H1 (cell line): ENCODE results near the gene ACTL6A. TPM values are rescaled to one million over a fixed set of nuclear protein-coding genes. Genes with fewer than 3 reads are reported as not detected.

Experiments used
- CTCF ChIA-PET: fragments of 300-600 bp; sonication (Branson Sonifier 250); formaldehyde crosslinking; loops from one replicate; lab custom pipeline; 2021; ENCODE audit not compliant: partially characterized antibody; lab: Charles Lee
- POLR2A ChIA-PET: fragments of 300-600 bp; sonication (Branson Sonifier 250); formaldehyde crosslinking; loops from one replicate; lab custom pipeline; 2021; ENCODE audit warnings: inconsistent platforms; ENCODE audit not compliant: partially characterized antibody; lab: Charles Lee
- DNase-seq, 2 experiments: peaks; one replicate each; pipeline versions ENCODE4 v3.0.0 to v3.0.0-alpha.2; 2010 to 2022; ENCODE audit warnings: low spot score in 2 of 2, low read depth in 1 of 2, mixed read lengths in 1 of 2
- FAIRE-seq: peaks from 2 replicates; lab custom pipeline; 2011; peaks lifted over from hg19 to GRCh38; lab: Jason Lieb, UNC
- H2AFZ ChIP-seq: 2 replicates; pipeline ENCODE4 v1.8.1; 2012; ENCODE audit warnings: low read length, inconsistent platforms
- H2AK5ac ChIP-seq: 2 replicates; pipeline ENCODE4 v1.6.1; 2013; ENCODE audit warnings: low read depth, low read length
- H2BK120ac ChIP-seq: replicated peaks from 2 replicates; pipeline ENCODE3; 2013; ENCODE audit warnings: low read depth, low read length, inconsistent platforms
- H2BK12ac ChIP-seq: 2 replicates; pipeline ENCODE4 v1.6.1; 2013; ENCODE audit warnings: low read depth, low read length
- H2BK15ac ChIP-seq: 2 replicates; pipeline ENCODE4 v1.6.1; 2013; ENCODE audit warnings: low read length
- H2BK20ac ChIP-seq: 2 replicates; pipeline ENCODE4 v1.6.1; 2013; ENCODE audit warnings: low read length
- H2BK5ac ChIP-seq: 2 replicates; pipeline ENCODE4 v1.6.1; 2013; ENCODE audit warnings: low read depth, low read length
- H3K14ac ChIP-seq: 2 replicates; pipeline ENCODE4 v1.6.1; 2013; ENCODE audit warnings: inconsistent platforms; ENCODE audit not compliant: insufficient read length
- H3K18ac ChIP-seq: 2 replicates; pipeline ENCODE4 v1.6.1; 2013; ENCODE audit warnings: low read length; ENCODE audit errors: extremely low read depth
- H3K23ac ChIP-seq: 2 replicates; pipeline ENCODE4 v1.6.1; 2013; ENCODE audit warnings: inconsistent platforms; ENCODE audit not compliant: insufficient read length
- H3K23me2 ChIP-seq: 2 replicates; pipeline ENCODE4 v1.6.1; 2013; ENCODE audit warnings: low read depth, low read length
- H3K27ac ChIP-seq: 2 replicates; pipeline ENCODE4 v1.6.1; 2011; ENCODE audit warnings: low read depth, low read length, inconsistent platforms
- H3K27me3 ChIP-seq, 4 experiments: replicated peaks in 1 of 4; 1 replicate in 1 of 4; 2 replicates in 3 of 4; pipeline versions ENCODE4 v1.6.1 to v1.8.1; 2011 to 2013; ENCODE audit warnings: low read length in 3 of 4, mild to moderate bottlenecking in 3 of 4, inconsistent platforms in 2 of 4, mixed read lengths in 2 of 4, moderate library complexity in 1 of 4; ENCODE audit not compliant: control insufficient read depth in 3 of 4, insufficient read depth in 3 of 4; ENCODE audit errors: extremely low read depth in 1 of 4
- H3K36me3 ChIP-seq, 4 experiments: 2 replicates each; pipeline versions ENCODE4 v1.6.1 to v1.8.1; 2011 to 2013; ENCODE audit warnings: mild to moderate bottlenecking in 4 of 4, low read length in 3 of 4, moderate library complexity in 2 of 4, control low read depth in 1 of 4, inconsistent platforms in 1 of 4; ENCODE audit not compliant: insufficient read depth in 4 of 4, control insufficient read depth in 2 of 4
- H3K4ac ChIP-seq: replicated peaks from 2 replicates; pipeline ENCODE3; 2013; ENCODE audit warnings: low read length, low read depth, mixed read lengths, inconsistent platforms; ENCODE audit not compliant: insufficient read length
- H3K4me1 ChIP-seq, 4 experiments: replicated peaks in 1 of 4; 1 replicate in 1 of 4; 2 replicates in 3 of 4; pipeline versions ENCODE4 v1.6.1 to v1.8.1; 2011 to 2013; ENCODE audit warnings: low read length in 3 of 4, inconsistent platforms in 2 of 4, mixed read lengths in 1 of 4; ENCODE audit not compliant: insufficient read depth in 4 of 4, control insufficient read depth in 3 of 4
- H3K4me2 ChIP-seq, 2 experiments: 2 replicates each; pipeline versions ENCODE4 v1.6.1 to v1.8.1; 2011 to 2013; ENCODE audit warnings: low read depth in 2 of 2, low read length in 2 of 2, control low read depth in 1 of 2, inconsistent platforms in 1 of 2, mild to moderate bottlenecking in 1 of 2; ENCODE audit not compliant: insufficient read depth in 1 of 2
- H3K4me3 ChIP-seq, 4 experiments: fragments of 200-600, 300-600 bp in 1 of 4; sonication (generic), shearing (Covaris generic), sonication (Bioruptor Twin) in 1 of 4; 2 replicates each; pipeline versions ENCODE4 v1.5.1 to v1.8.1; 2011 to 2016; ENCODE audit warnings: low read length in 4 of 4, low read depth in 3 of 4, control low read depth in 2 of 4, inconsistent platforms in 2 of 4, mild to moderate bottlenecking in 2 of 4, mixed read lengths in 1 of 4, moderate library complexity in 1 of 4; ENCODE audit not compliant: insufficient read depth in 2 of 4; ENCODE audit errors: extremely low read depth in 1 of 4
- H3K56ac ChIP-seq: replicated peaks from 2 replicates; pipeline ENCODE3; 2013; ENCODE audit warnings: low read depth, mild to moderate bottlenecking, mixed read lengths, low read length, inconsistent platforms; ENCODE audit not compliant: insufficient read length
- H3K79me1 ChIP-seq: 2 replicates; pipeline ENCODE4 v1.6.1; 2013; ENCODE audit warnings: low read depth, low read length, control low read depth
- H3K79me2 ChIP-seq, 2 experiments: 2 replicates each; pipeline versions ENCODE4 v1.6.1 to v1.8.1; 2012 to 2013; ENCODE audit warnings: low read length in 2 of 2, mild to moderate bottlenecking in 2 of 2, inconsistent platforms in 1 of 2; ENCODE audit not compliant: insufficient read depth in 2 of 2, control insufficient read depth in 1 of 2
- H3K9ac ChIP-seq, 4 experiments: replicated peaks in 1 of 4; 1 replicate in 1 of 4; 2 replicates in 3 of 4; pipeline versions ENCODE4 v1.6.1 to v1.8.1; 2011 to 2013; ENCODE audit warnings: low read depth in 3 of 4, low read length in 3 of 4, control low read depth in 2 of 4, mild to moderate bottlenecking in 2 of 4, moderate library complexity in 2 of 4, inconsistent platforms in 1 of 4; ENCODE audit errors: extremely low read depth in 1 of 4
- H3K9me3 ChIP-seq, 2 experiments: 2 replicates each; pipeline versions ENCODE4 v1.6.1 to v1.8.1; 2012 to 2013; ENCODE audit warnings: mild to moderate bottlenecking in 2 of 2, moderate library complexity in 2 of 2, control low read depth in 1 of 2, inconsistent platforms in 1 of 2, low read depth in 1 of 2, low read length in 1 of 2, mixed read lengths in 1 of 2; ENCODE audit not compliant: insufficient read depth in 2 of 2
- H4K20me1 ChIP-seq, 2 experiments: replicated peaks in 1 of 2; 2 replicates each; pipeline versions ENCODE3 to v1.8.1; 2011 to 2013; ENCODE audit warnings: inconsistent platforms in 2 of 2, low read length in 2 of 2, mild to moderate bottlenecking in 1 of 2; ENCODE audit not compliant: insufficient read depth in 2 of 2, control insufficient read depth in 1 of 2
- H4K5ac ChIP-seq: 2 replicates; pipeline ENCODE4 v1.6.1; 2013; ENCODE audit warnings: low read length, low read depth, mixed read lengths, inconsistent platforms; ENCODE audit not compliant: insufficient read length
- H4K8ac ChIP-seq: 2 replicates; pipeline ENCODE4 v1.8.0; 2013; ENCODE audit warnings: mild to moderate bottlenecking, moderate library complexity, low read length, inconsistent platforms; ENCODE audit not compliant: insufficient read depth; ENCODE audit errors: extremely low read depth
- H4K91ac ChIP-seq: replicated peaks from 2 replicates; pipeline ENCODE3; 2013; ENCODE audit warnings: low read length, mixed read lengths, inconsistent platforms; ENCODE audit not compliant: insufficient read length
- ATF3 ChIP-seq: IDR thresholded peaks from 2 replicates; pipeline ENCODE4 v1.6.1; 2011; ENCODE audit warnings: low read depth, mild to moderate bottlenecking, low read length; ENCODE audit not compliant: insufficient read depth
- BRCA1 ChIP-seq: IDR thresholded peaks from 2 replicates; pipeline ENCODE4 v1.6.1; 2012; ENCODE audit warnings: low read depth, low read length, improper control_type of control experiment
- JUN ChIP-seq: IDR thresholded peaks from 2 replicates; pipeline ENCODE4 v1.6.1; 2011; ENCODE audit warnings: low read depth, mild to moderate bottlenecking, improper control_type of control experiment, low read length
- JUND ChIP-seq: IDR thresholded peaks from 2 replicates; pipeline ENCODE4 v1.6.1; 2011; ENCODE audit warnings: mild to moderate bottlenecking, improper control_type of control experiment, low read length
- NRF1 ChIP-seq: IDR thresholded peaks from 2 replicates; pipeline ENCODE4 v1.6.1; 2011; ENCODE audit warnings: mild to moderate bottlenecking, low read depth, low read length, improper control_type of control experiment
- POU5F1 ChIP-seq: IDR thresholded peaks from 2 replicates; pipeline ENCODE4 v1.6.1; 2011; ENCODE audit warnings: low read depth, mild to moderate bottlenecking, low read length, moderate library complexity
- RNF2 ChIP-seq: fragments of 200-900, 300-1000 bp; sonication (generic); IDR thresholded peaks from 2 replicates; pipeline ENCODE4 v1.7.1; 2016; ENCODE audit warnings: borderline replicate concordance, low read depth, mild to moderate bottlenecking, antibody characterized with exemption, low read length; ENCODE audit not compliant: poor library complexity, severe bottlenecking; ENCODE audit errors: missing control alignments
- SRF ChIP-seq: IDR thresholded peaks from 2 replicates; pipeline ENCODE4 v1.6.1; 2011; ENCODE audit warnings: mild to moderate bottlenecking, low read depth, low read length, moderate library complexity
- TBP ChIP-seq: IDR thresholded peaks from 2 replicates; pipeline ENCODE4 v1.6.1; 2011; ENCODE audit warnings: low read depth, low read length, improper control_type of control experiment
- TEAD4 ChIP-seq: IDR thresholded peaks from 2 replicates; pipeline ENCODE4 v1.6.1; 2012; ENCODE audit warnings: low read depth, low read length, inconsistent platforms, mixed read lengths
- ZNF274 ChIP-seq: IDR thresholded peaks from 2 replicates; pipeline ENCODE4 v1.7.0; 2012; ENCODE audit warnings: low read length, borderline replicate concordance; ENCODE audit errors: extremely low read depth
- WGBS, 2 experiments: shearing (Covaris generic) in 1 of 2; methylation state at CpG; one replicate each; pipeline versions ENCODE4 v1.1.6 to v1.1.7; 2013 to 2015; ENCODE audit warnings: low lambda C conversion rate in 2 of 2, mixed read lengths in 2 of 2, inconsistent platforms in 1 of 2, low coverage in 1 of 2, missing lambda C conversion rate in 1 of 2; ENCODE audit not compliant: insufficient replicate concordance in 2 of 2, insufficient coverage in 1 of 2, insufficient read length in 1 of 2; ENCODE audit errors: extremely low coverage in 1 of 2, missing lambda C conversion rate in 1 of 2; 5-methylcytosine and 5-hydroxymethylcytosine counted together
- polyA plus RNA-seq, 7 experiments: library from polyadenylated mRNA; depleted of rRNA in 3 of 7; stranded (reverse) in 5 of 7; unstranded in 2 of 7; fragments of >200 nt in 5 of 7; fragments of 200-250 nt in 2 of 7; gene quantifications; 1 replicate in 5 of 7; 2 replicates in 1 of 7; 4 replicates in 1 of 7; pipeline versions ENCODE4 v1.2.1 to v1.2.3, GENCODE V29; 2011 to 2013; ENCODE audit warnings: missing spikeins in 2 of 7, mixed read lengths in 2 of 7
- total RNA-seq: library from RNA; stranded (reverse); fragmentation: NEBNext Ultra II Directional; extraction: Animal tissue kit (Norgen Biotek cat#: 25700); gene quantifications from 2 replicates; pipeline ENCODE4 v1.2.1, GENCODE V29; 2021

Gene ACTL6A
- total and polyA plus RNA-seq, 2 of the 8 experiments (the other 6 are each of a cell fraction or from before 2014, with no cell fraction given) = 76.9 to 99.5 TPM

GRCh38 chr3:179604321-179605078, 41.8 kb downstream of the ACTL6A start, which contains the start of the genes MRPL47 and NDUFB5:
MRPL47 (minus strand) TSS chr3:179604638; CDS start chr3:179604624, 14 bp downstream.
NDUFB5 (plus strand) TSS chr3:179604794; CDS start chr3:179604816, 22 bp downstream.
- Histone ChIP-seq H3K18ac (peak within 1 kb of the TSS; percentile 91), H3K14ac (no peak within 1 kb of the TSS), H3K79me2 (peaks cover 0 to 46% of the 10 kb centered on the region in 2 experiments; a peak in 2 of 4 replicates), H3K36me3 (peaks cover 4 to 34% (median 17%) of the 10 kb centered on the region in 4 experiments; a peak in 6 of 8 replicates), H3K4me3 (peak within 1 kb of the TSS; percentile 81 to 98 (median 98)), H2BK20ac (no peak within 1 kb of the TSS), H4K5ac (peak within 1 kb of the TSS; percentile 88), H3K4me1 (no peaks in the 10 kb centered on the region), H2BK12ac (peak within 1 kb of the TSS; percentile 90; the same call in 1 of the 2 replicates), H3K27me3 (no peaks in the 10 kb centered on the region), H3K27ac (peak within 1 kb of the TSS; percentile 93), H2AFZ (peak within 1 kb of the TSS; percentile 79), H4K20me1 (no peaks in the 10 kb centered on the region), H3K4ac (peak within 1 kb of the TSS; percentile 82), H3K9me3 (no peaks in the 10 kb centered on the region), H2BK120ac (no peak within 1 kb of the TSS), H3K56ac (peak within 1 kb of the TSS; percentile 88), H3K4me2 (peak within 1 kb of the TSS; percentile 79 to 98), H2BK15ac (no peak within 1 kb of the TSS), H4K91ac (peak within 1 kb of the TSS; percentile 59), H4K8ac (peak within 1 kb of the TSS; percentile 98; the same call in 1 of the 2 replicates), H3K23me2 (peaks cover 4% of the 10 kb centered on the region), H3K9ac (peak within 1 kb of the TSS; percentile 98 to 100 (median 98)), H3K23ac (no peak within 1 kb of the TSS), H2AK5ac (no peak within 1 kb of the TSS), H3K79me1 (no peaks in the 10 kb centered on the region), H2BK5ac (peak within 1 kb of the TSS; percentile 94)
- ChIA-PET CTCF (interaction anchor here (0.6 to 1.2 kb wide), 4 partner anchors 11 to 248 kb away, joined by 3 read pairs; no protein-coding TSS in a partner anchor), POLR2A (interaction anchor here (0.7 to 1.4 kb wide), 13 partner anchors 10 to 258 kb away, joined by 3 to 7 read pairs (median 3); partner anchors contain the start of genes MFN1 and USP13)
- WGBS, 2 experiments = 1% methylated on average over 38 of the region's 45 CpGs; no CpG with 5 or more reads in 1 of the 2 experiments
- DNase-seq (peak; percentile 81 to 92), FAIRE-seq (peak; percentile 68)
- TF ChIP-seq TEAD4 = 0 out of 2 replicates have a peak, but pooled peaks have one; percentile 53
- no peak for TF ChIP-seq POU5F1
- TF ChIP-seq ATF3 = no peak
- no peak for TF ChIP-seq JUN
- TF ChIP-seq NRF1 = no peak
- no peak for TF ChIP-seq RNF2
- TF ChIP-seq BRCA1 = no peak
- 0 out of 2 replicates have a peak, but pooled peaks have one; percentile 29 for TF ChIP-seq JUND
- TF ChIP-seq TBP = peak; percentile 93
- TF ChIP-seq SRF = no peak
- no peak for TF ChIP-seq ZNF274
